HG03460 (cell line): Measurements from ENCODE around the gene IL17F.
"Not testable (repeated sequence)": the region's sequence is repeated elsewhere in the genome, so short reads cannot be mapped to it uniquely, and the experiment has no call there.

Experiments used
- ATAC-seq: cut with Tn5 transposase; IDR thresholded peaks from one replicate; pipeline ENCODE4 v1.9.1; 2021; ENCODE audit not compliant: unreplicated experiment

The IL17F gene

GRCh38 chr6:52249078-52249477 lies 4.8 kb upstream of the IL17F start:
- no peak for ATAC-seq

GRCh38 chr6:52245425-52245824 lies 1.1 kb upstream of the IL17F start:
- no peak for ATAC-seq

- no peak for ATAC-seq
These were observed 912 bp downstream of the IL17F start for GRCh38 chr6:52243282-52243893.

- ATAC-seq: no peak
These were observed 2.5 kb downstream of the IL17F start for GRCh38 chr6:52241819-52242218.

- ATAC-seq: peak; percentile 85
These were observed 10.1 kb downstream of the IL17F start for GRCh38 chr6:52233975-52234823.

GRCh38 chr6:52233005-52233404 lies 11.3 kb downstream of the IL17F start:
- ATAC-seq: no peak

GRCh38 chr6:52231406-52232127 lies 12.7 kb downstream of the IL17F start:
- no peak for ATAC-seq

GRCh38 chr6:52230685-52231084 lies 13.6 kb downstream of the IL17F start:
- ATAC-seq: no peak

- ATAC-seq: peak; percentile 100
These were observed 16.8 kb downstream of the IL17F start for GRCh38 chr6:52227495-52227894.

GRCh38 chr6:52221302-52221701 lies 23.0 kb downstream of the IL17F start:
- peak; percentile 87 for ATAC-seq

- no peak for ATAC-seq
These were observed 26.5 kb downstream of the IL17F start for GRCh38 chr6:52217761-52218160.

- ATAC-seq: no peak
These were observed 27.2 kb downstream of the IL17F start for GRCh38 chr6:52216932-52217575.

- ATAC-seq: no peak
These were observed 28.5 kb downstream of the IL17F start for GRCh38 chr6:52215787-52216186.

GRCh38 chr6:52213127-52213526 lies 31.2 kb downstream of the IL17F start:
- no peak for ATAC-seq

- peak; percentile 72 for ATAC-seq
These were observed 34.1 kb downstream of the IL17F start for GRCh38 chr6:52210227-52210626.

GRCh38 chr6:52209770-52210169 lies 34.5 kb downstream of the IL17F start:
- peak; percentile 19 for ATAC-seq

- ATAC-seq: no peak
These were observed 35.7 kb downstream of the IL17F start for GRCh38 chr6:52208612-52209011.

GRCh38 chr6:52207066-52207465 lies 37.2 kb downstream of the IL17F start:
- ATAC-seq: no peak

GRCh38 chr6:52201493-52201892 lies 42.8 kb downstream of the IL17F start:
- ATAC-seq: no peak

- no peak for ATAC-seq
These were observed 43.3 kb downstream of the IL17F start for GRCh38 chr6:52201046-52201445.

GRCh38 chr6:52200088-52200487 lies 44.2 kb downstream of the IL17F start:
- not testable (repeated sequence) for ATAC-seq
